Measurements from ENCODE around the gene TMEM186.
A peak's percentile ranks its signal among the peaks of the same experiment; 100 is the strongest.
"Not testable (repeated sequence)": the region's sequence is repeated elsewhere in the genome, so short reads cannot be mapped to it uniquely, and the experiment has no call there.

The TMEM186 gene, protein sequence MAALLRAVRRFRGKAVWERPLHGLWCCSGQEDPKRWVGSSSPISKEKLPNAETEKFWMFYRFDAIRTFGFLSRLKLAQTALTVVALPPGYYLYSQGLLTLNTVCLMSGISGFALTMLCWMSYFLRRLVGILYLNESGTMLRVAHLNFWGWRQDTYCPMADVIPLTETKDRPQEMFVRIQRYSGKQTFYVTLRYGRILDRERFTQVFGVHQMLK

DNA sequence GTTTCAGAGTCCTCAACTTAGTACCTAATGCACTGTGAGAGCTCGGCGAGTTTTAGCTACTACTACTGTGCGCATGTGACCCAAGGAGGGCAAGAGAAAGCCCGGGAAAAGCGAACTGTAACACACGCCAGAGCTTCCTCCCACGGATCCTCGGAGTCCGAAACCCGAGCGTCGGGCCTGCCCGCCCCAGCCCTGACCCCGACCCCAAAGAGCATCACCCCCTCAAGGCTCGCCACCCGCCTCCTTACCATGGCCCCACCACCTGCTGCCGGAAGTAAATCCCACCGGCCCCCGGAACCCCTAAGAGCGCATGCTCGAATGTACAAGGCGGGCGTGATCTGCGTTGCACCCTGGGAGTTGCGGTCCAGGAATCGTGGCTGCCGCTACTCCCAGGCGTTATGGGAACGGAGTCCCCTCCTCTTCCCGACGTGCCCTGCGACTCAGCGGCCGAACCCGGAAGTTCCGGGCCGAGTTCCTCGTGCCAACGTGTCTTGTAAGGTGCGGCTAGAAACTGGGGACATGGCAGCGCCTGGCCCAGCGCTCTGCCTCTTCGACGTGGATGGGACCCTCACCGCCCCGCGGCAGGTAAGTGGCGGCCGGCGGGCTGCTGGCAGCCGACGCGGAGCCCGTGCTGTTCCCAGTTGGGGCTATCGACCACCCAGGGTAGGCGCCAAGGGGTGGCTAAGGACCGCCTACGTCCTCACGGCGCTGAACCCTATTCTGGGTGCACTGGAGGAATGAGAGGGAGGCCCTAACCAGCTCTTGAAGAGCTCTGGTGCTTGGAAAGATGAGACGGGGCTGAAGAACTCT lies at the start of gene TMEM186, which contains the start of gene PMM2:
Gene TMEM186, minus strand, starts transcription at position 276 of the 810 bp plus-strand sequence. Its CDS starts 25 bp downstream, at position 251.
Gene PMM2, plus strand, starts transcription at position 476 of the 810 bp plus-strand sequence. Its CDS starts 44 bp downstream, at position 520.
- DNase-seq (ENCODE audit: low read depth): peak; percentile 94

DNA sequence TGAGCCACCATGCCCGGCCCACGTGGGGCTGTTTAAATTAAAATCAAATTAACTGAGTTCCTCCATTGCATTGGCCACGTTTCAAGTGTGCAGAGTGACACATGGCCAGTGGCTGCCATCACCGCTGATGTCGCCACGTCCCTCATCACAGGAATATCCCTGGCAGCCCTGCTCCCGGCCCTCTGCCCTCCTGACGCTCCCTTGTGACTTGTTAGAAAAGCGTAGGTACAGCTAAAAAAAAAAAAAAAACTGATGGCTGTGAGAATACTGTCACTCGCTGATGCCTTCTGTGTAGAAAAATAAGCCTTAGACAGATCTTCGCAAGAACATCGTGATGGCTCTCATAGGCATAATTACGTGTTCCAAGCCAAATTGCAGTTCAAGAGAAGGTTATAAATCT lies 49.7 kb upstream of the TMEM186 start:
- no peak for DNase-seq (ENCODE audit: low read depth)

DNA sequence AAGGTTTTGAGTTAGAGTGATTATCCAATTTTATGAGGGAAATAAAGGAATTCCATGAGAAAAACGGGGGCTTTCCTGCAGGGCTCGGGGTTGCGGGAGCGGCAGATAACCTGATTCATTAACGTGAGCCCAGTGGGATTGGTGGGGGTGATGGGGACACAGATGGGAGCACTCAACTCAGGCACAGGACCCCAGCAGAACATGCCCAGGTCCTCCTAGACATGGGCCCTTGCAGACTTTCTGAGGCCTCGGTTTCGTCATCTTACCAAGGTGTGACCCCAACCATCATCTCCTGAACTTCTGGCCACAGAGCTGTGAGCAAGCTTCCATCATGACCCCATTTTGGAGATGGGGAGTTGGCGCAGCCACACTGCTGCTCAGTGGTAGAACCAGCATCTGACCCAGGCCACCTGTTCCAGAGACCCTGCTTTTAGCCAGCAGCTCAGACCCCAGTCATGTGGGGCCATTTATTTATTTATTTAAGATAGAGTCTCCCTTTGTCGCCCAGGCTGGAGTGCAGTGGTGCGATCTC lies 49.0 kb upstream of the TMEM186 start:
- DNase-seq (ENCODE audit: low read depth): no peak

DNA sequence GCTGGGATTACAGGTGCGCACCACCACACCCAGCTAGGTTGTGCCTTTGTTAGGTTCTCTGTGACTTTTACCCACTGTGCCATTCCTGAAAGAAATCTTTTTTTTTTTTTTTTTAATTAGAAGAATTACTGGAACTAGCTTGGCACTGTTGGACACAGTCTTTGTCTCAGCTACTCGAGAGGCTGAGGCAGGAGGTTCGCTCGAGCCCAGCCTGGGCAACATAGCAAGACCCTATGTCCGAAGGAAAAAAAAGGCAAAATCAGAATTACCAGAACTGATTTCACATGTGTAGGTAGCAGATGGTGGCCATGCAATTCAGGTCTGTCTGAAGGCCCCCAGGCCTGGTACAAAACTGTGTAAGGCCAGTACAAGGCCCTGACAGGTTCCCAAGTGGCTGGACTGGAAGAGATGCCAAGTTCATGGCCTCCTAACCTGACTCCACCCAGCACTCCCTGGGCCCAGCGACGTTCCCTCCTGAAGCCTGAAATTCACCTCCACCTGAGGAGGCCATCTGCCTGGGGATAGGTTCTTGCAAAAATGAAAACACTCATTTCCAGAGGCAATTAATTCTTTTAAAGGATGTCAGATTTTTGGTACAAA lies 48.4 kb upstream of the TMEM186 start:
- no peak for DNase-seq (ENCODE audit: low read depth)

DNA sequence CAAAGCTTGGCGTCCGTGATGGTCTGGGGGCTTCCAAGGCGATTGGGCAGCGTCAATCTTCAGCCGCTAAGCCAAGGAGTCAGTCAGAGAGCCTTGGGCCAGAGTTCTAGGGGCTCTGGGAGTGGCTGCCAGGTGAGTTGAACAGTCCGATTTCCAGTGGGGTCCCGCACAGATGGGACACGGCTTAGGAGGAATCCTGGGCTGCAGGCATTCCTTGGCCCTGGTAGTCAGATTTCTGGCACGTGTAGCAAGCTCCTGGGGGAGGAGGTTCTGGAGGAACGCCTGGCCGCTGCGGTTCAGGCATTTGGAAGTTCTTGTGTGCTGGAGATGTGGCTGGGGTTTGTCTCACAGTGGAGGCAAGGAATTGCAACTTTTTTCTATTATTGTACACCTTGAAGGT lies 45.9 kb upstream of the TMEM186 start:
- not testable (repeated sequence) for DNase-seq (ENCODE audit: low read depth)

DNA sequence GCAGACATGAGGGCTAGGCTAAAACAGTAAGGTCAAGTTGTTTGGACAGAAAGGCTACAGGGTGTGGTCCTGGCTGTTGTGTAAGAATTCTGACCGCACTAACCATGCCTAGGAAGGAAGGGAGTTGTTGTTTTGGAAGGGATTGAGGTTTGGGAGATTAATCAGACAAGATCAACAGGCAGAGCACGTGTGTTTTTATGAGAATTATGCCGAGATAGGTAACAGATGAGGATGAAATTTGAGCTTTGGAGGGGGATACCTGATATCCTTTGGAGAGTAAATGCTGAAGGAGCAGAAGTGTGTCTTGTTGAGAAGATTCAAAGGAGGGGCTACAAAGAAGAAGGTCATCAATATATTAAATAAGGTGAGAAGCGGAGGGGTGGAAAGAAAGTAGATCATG lies 44.6 kb upstream of the TMEM186 start:
- DNase-seq (ENCODE audit: low read depth): peak; percentile 40

DNA sequence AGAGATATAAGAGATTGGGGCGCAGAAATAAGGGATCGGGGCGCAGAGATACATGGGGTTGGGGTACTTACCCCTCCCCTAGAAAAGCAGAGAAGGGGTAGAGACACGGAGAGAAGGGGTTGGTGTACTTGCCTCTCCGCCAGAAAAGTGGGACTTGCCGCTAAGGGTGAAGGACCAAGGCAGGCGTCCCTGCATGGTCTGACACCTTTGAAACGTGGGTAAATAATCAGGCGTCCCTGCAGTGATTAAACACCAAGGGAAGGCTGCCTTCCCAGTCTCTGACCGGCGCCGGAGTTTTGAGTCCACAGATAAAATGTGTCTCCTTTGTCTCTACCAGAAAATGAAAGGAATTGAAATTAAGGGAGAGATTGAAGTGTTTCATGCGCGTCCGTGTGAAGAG lies 40.2 kb upstream of the TMEM186 start:
- DNase-seq (ENCODE audit: low read depth): not testable (repeated sequence)

DNA sequence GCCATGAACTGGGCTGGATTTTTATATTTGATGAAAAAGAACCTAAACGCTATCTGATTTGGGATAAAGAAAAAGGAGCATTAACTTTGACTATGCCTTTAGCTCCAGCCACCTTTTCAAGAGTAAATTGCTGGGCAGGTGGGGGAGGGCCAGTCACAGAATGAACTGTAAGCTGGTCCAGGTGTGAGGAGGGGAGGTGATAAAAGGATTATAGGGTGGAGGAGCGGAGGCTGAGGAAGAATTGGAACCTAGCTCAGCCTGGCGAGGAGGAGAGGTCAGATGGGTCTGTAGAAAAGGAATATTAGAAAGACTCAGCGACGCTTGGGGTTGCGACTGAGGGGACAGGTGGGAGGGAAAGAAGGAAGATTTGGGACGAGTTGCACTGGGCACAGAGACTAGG lies 39.4 kb upstream of the TMEM186 start:
- not testable (repeated sequence) for DNase-seq (ENCODE audit: low read depth)

DNA sequence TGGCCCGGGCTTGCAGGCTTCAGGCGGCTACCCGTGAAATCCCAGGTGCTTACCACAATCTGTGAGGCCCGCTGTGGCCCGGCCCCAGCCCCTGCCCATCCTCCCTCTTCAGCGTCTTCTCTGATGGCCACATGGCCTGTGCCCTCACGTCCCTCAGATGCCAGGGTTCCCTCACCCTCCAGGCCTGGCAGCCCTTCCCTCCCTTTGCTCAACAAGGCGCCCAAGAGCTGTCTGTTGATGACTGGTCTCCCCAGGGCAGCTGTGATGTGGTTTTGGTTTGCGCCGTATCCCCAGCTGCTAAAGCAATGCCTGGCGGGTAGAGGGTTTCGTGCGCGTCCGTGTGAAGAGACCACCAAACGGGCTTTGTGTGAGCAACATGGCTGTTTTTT lies 35.3 kb upstream of the TMEM186 start:
- no peak for DNase-seq (ENCODE audit: low read depth)

DNA sequence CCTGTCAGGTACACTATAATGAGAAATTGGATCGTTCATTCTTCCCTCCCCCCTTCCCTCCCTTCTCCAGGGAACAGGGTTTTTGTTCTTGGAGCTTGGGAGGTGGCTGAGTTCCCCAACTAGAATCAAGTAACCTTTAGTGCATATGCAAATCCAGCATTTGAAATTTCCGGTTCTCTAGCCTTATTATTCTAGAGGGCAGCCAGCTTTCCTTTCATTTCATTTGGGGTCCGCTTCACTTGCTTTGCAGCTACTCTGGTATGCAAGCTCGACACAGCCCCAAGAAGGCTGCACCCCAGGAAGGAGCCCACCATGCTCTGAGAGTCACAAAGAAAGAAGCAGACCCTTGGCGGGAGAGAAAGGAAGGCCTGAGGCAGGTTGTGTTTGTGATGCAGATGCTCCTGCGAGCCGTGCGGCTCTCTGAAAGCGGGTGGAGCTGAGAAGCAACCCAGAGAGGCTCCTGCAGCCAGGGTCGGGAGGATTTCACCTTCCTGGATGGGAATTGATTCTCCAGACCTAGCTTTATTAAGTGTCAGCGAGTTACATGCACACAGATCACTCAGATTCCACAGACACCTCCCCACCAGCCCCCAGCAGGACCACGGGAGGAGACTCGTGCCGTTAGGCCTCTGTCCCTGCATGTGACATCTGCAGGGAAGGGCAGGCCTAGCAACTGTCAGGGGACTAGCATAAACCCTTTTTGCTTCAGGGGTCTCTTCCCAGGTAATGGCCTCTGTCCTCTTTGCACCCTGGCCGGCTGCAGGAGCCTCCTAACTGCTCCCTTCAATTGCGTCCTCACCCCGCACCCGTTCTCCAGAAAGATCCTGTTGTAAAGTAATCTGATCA lies 34.7 kb upstream of the TMEM186 start:
- DNase-seq (ENCODE audit: low read depth): no peak

DNA sequence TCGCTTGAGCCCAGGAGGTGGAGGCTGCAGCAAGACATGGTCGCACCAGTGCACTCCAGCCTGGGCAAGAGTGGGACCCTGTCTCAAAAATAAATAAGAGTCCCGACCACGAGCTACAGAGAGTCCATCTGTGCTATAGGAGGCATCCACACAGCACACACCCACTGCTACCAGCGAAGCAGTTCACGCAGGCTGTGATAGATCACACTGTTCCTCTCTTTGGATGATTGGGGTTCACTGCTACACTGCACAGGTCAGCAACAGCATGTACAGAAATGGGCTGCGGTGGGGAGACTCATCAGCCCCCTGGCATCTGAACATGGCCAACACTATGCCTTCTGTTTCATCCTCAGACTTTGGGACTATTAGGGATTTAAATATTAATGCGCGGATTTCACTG lies 34.0 kb upstream of the TMEM186 start:
- no peak for DNase-seq (ENCODE audit: low read depth)

DNA sequence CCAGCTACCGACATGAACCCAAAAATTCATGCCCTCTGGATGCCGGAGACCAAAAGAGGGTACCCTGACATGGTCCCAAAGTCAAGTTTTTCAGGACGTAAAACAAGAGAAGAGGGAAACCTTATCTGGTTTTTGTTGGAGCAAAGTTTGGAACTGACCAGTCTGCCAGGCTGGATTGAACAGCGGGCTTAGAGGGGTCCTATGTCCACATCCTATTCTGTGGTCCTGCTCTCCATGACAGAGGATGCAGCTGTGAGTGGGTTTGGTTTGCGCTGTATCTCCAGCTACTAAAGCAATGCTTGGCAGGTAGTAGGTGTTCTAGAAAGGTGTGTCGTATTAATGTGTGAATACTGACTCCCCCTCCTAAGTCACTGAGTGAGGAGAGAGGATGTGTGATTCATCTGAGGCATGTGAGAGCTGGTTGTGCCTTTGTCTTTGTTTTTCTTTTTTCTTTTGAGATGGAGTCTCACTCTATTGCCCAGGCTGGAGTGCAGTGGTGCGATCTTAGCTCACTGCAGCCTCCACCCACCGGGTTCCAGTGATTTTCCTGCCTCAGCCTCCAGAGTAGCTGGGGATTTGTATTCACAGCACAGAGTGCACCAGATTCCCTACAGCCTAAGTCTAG lies 31.2 kb upstream of the TMEM186 start:
- no peak for DNase-seq (ENCODE audit: low read depth)

DNA sequence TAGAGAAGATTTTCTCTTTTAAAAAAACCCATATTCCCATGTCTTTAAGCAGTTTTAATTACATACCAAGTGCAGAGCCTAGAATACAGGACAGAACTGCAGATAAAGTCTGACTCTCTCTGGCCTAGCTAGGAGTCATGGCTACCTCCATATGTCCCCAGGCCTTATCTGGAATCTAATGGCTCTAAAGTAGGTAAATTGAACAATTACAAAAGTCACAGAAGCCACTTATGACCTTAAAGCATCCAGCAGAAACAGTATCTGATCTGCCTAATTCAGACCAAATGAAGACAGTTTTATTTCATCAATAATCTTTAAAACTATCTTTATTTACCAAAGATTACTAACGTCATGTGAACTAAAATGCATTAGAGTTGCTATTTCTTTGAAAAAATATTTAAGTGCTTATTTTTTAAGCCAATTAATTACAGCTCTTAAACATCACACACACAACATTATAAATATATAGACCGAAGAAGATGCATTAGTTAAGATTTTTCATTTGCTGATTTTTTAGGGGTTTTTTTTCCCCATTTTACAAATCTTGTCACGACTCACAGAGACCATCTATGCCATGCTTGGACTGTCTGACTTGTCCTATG lies 28.9 kb upstream of the TMEM186 start:
- no peak for DNase-seq (ENCODE audit: low read depth)

DNA sequence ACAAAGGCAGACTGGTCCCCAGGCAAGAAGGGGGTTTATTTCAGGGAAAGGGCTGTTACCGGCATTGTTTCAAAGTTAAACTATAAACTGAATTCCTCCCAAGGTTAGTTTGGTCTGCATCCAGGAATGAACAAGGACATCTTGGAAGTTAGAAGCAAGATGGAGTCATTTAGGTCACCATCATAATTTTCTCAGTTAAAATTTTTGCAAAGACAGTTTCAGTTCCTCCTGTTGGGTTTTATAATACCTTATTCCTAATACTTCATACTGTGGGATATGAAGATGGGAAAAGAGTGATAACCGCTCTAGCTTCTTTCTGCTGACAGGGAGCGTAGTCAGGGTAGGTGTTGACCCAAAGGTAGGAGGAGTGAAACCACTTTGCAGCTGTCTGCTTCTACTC lies 25.0 kb upstream of the TMEM186 start:
- DNase-seq (ENCODE audit: low read depth): no peak

DNA sequence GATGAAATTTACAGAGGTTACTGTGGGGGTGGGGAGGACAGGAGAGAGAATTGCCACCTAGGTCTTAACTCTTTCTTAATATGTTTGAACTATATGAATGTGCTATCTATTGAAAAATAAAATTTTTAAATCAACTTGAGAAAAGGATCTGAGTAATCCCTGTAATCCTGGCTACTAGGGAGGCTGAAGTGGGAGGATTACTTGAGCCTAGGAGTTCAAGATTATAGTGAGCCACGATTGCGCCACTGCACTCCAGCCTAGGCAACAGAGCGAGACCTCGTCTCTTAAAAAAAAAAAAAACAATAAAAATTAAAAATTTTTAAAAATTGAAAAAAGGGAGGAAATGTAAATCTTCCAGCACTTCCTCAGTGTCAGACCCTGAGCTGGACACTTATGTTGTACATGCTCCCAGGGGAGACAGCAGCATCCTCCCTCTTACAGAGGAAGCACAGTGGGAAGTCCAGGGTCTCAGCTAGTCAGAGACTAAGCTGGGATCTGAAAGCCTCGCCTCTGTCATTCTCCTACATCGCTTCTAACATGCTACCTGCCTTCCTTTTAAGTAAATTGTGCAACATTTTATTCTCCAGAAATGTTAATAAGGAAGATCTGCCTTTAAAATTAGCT lies 22.1 kb upstream of the TMEM186 start:
- no peak for DNase-seq (ENCODE audit: low read depth)

DNA sequence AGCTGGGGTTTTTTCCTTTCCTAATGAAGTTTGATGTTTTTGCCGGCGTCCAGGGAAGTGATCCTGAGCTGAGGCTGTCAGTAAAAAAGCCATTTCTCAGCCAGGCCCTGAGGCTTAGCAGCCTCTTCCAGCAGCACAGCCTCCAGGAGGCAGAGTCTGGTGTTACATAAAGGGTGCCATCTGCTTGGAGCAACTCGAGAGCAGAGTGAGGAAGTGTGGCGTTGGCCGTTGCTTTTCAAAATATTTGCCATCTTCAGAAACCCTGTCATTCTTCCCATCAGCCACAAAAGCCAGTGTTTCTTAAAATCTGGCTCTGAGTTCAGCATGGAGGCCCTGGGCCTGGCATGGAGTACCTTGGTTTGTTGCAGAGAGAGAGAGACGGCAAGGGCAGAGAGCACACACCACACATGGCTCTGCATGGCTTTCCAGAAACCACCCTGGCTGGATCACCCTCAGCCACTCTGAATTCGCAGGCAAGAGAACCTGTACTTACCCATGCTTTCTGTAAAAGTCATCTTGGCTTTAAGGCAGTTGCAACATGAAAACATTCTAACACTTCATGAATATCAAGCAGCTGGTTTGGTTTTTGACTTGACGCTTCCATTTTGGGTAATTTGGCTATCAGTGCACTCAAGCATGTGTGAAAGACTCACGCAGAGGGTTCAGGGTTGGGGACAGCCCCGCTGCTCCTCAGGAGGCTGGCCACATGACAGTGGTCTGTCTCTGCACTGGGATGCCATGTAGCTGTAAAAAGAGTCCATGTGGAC lies 21.2 kb upstream of the TMEM186 start:
- DNase-seq (ENCODE audit: low read depth): no peak

DNA sequence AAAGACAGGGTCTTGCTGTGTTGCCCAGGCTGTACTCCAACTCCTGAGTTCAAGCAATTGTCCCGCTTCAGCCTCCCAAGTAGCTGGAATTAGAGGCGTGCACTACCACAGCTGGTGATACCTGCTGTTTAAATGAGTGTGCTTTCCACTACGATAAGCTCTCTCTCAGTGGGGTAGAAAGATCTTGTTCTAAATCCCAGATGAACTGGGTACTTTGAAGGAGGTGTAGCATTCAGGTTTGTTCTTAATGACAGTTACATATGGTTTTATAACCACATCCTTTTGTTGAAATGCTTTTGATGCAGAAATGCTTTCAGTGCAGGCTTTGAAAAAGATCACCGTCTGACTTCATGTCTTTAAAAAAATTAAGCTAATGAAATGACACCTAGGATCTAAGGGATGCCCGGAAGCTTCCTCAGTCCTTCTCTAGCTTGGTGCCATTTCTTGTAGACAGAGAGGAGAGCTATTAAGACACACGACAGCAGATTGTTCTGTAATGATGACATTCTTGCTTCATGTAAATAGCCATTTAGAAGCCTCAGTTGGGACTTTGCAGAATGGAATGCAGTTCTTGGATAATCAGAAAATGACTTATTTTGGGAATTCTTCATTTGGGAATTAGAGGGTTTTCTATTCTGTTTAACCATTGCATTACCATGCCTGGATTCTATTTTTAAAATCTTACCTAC lies 19.7 kb upstream of the TMEM186 start:
- DNase-seq (ENCODE audit: low read depth): no peak

DNA sequence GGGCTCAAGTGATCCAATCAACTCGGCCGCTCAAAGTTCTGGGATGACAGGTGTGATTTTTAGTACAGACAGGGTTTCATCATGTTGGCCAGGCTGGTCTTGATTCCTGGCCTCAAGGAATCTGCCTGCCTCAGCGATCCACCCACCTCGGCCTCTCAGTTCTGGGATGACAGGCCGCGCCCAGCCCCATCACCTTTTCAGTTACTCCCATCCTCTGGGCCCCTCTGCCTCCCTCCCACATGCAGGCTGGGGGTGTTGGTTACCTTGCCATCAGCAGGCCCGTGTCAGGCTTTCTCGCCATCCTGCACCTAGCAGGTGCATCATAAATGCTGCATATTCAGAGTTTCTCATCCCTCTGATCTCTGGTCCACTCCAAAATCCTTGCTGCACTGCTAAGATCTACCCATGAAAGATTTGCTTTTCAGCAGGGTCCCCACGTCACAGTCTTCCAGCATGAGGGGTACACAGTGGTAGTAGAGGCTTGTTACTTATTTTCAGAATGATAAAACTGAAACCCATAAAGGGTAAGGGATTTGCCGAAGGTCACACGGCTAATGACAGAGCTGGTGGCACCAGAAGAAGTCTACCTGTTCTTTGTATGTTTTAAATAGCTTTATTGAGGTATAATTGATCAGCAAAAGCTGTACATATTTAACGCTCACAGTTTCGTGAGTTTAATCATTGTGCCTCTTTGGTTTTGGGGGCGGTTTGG lies 16.8 kb upstream of the TMEM186 start:
- no peak for DNase-seq (ENCODE audit: low read depth)

All from fibroblast of gingiva (primary cell).